HG03457 (cell line): ENCODE measurements around the gene VTA1.
"Not testable (repeated sequence)": the region's sequence is repeated elsewhere in the genome, so short reads cannot be mapped to it uniquely, and the experiment has no call there.

Source experiments
- ATAC-seq: cut with Tn5 transposase; IDR thresholded peaks from one replicate; pipeline ENCODE4 v1.9.1; 2021; ENCODE audit warnings: moderate number of reproducible peaks; ENCODE audit not compliant: unreplicated experiment

VTA1 gene, protein sequence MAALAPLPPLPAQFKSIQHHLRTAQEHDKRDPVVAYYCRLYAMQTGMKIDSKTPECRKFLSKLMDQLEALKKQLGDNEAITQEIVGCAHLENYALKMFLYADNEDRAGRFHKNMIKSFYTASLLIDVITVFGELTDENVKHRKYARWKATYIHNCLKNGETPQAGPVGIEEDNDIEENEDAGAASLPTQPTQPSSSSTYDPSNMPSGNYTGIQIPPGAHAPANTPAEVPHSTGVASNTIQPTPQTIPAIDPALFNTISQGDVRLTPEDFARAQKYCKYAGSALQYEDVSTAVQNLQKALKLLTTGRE

DNA sequence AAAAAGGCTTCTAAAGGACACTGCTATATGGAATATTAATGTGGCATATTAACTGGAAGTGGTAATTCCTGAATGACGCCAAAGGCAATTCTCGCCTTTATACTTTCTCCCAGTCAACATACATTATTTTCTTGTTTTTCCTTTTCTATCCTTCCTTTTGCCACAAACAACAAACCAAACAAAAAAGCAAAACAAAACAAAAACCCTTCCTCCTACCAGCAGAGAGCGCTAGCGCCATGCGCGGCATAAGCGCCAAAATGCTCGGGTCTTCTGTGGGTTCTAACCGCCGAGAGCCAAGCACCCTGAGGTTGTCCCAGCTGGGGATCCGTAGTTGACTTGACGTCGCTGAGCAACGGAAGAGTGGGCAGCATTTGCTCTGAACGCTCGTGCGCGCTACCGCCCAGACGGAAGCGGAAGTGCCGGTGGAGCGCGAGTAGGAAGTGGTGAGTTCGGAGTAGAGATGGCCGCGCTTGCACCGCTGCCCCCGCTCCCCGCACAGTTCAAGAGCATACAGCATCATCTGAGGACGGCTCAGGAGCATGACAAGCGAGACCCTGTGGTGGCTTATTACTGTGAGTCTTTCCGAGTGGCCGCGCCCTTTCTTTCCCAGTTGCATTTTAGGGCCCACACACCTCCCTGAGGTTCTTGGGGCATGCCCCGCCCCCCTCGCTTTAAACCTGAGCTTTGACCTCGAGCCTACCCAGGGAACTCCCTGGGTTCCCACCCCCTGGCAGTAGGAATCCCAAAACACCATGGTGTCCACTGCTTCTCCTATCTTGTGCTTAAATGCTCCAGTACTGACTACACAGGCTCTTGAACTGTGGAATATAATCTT lies at the start of gene VTA1, which contains the start of gene NMBR:
TSS of gene VTA1 (plus strand) at position 436 of the 835 bp plus-strand sequence. CDS start at position 461, 25 bp downstream.
TSS of gene NMBR (minus strand) at position 295 of the 835 bp plus-strand sequence. CDS start 58,464 bp downstream, outside the sequence.
- peak; percentile 99 for ATAC-seq

DNA sequence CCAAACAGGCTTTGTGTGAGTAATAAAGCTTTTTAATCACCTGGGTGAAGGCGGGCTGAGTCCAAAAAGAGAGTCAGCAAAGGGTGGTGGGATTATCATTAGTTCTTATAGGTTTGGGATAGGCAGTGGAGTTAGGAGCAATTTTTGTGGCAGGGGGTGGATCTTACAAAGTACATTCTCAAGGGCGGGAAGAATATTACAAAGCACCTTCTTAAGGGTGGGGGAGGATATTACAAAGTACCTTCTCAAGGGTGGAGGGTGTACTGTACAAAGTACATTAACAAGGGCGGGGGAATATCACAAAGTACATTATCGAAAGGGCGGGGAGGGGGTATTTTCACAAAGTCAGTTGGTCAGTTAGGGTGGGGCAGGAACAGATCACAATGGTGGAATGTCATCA lies 42.2 kb upstream of the VTA1 start:
- ATAC-seq = not testable (repeated sequence)

DNA sequence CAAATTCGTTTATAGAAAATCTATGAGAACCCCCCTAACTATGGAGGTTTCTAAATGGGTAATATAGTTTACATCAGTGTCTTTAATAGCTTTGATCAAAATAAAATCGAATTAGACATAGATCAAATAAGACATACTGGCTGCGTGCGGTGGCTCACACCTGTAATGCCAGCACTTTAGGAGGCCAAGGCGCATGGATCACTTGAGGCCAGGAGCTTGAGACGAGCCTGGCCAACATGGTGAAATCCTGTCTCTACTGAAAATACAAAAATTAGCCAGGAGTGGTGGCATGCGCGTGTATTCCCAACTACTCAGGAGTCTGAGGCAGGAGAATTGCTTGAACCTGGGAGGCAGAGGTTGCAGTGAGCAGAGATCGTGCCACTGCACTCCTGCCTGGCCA lies 36.2 kb upstream of the VTA1 start:
- not testable (repeated sequence) for ATAC-seq

DNA sequence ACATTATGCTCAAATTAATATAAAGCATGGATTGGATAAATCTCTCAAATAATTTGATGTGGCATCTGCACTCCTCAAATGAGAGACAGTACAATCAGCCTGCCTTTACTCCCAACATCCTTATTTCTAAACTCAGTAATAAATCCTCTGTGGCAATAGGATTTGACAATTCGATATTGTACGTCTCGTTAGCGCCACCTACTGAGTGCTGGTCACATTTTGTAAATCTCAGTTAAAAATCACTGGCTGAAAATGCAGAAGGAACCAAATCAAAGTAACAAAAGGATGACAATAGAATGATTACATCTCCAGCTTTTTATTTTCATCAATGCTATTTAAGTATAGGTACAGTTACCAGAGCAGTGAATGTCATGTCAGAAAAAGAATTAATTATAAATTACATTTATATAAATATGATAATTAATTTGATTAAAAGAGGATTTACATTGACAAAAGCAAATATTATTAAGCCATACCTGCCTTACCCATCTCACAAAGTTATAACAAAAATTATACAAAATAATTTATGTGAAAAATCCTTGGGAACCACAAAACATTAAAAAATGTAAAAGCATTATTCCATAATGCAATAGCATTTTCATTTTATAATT lies 34.5 kb upstream of the VTA1 start:
- ATAC-seq = no peak

DNA sequence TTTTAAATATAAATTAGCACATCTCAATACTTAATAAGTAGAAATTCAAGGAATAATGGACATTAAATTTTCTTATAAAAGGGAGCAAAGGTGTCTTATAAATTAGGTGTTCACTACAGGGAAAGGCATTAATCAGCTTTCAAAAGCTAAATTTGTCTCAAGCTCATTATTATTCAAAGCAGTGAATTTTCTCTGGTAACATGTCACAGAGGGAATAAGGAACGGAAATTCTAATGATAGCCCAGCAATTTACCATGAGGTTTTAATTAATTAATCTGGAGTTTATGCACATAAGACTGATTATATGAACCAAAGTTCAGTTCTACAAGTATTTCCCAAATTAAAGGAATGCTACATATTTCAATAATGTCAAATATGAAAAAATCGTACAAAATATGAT lies 29.7 kb upstream of the VTA1 start:
- ATAC-seq = no peak

DNA sequence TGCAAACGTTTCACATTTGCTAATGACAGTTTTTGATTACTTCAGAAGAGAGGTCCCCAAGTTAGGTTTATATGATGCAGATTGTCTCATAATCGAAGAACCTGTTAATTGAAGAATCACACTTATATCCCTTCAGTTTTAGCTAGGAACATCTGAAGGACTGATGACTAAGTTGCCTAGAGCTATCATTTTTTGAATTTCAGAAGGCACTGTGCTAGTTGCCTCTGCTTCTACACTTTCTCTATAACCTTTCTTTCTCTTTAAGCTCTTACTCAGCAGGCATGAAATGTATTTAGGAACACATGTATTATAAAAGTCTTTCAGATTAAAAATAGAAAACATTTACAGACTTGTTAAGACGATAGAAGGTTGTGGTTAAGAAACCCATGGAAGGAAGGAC lies 28.7 kb upstream of the VTA1 start:
- ATAC-seq = no peak

DNA sequence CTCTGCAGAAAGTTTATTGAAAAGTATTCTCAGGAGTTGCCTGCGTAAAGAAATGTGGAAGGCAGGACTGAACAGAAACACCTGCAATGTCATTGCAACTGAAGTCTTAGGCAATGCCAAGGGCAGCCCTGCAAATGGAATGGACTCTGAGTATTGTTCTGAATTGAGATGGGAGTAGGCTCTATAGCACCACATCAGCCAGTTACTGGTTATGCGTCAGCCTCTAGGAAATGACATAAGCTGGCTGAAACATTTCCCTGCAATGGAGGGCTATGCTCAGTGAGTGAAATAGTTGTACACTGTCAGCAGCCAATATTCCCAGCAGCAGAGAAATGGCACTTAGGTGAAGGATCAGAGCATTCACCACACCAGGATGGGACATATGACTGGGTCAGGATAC lies 28.1 kb upstream of the VTA1 start:
- ATAC-seq = no peak

DNA sequence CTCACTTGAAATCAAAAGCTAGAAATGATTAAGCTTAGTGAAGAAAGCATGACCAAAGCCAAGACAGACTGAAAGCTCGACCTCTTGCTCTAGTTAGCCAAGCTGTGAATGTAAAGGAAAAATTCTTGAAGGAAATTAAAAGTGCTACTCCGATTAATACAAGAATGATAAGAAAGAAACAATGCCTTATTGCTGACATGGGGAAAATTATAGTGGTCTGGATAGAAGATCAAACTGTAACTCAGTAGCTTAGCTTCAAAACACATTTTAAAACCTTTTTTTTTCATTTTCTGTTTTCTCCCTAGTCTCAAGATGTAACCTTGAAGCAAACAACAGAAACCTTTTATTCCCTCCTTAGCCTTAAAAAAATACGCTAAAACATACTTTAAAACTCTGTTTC lies 25.7 kb upstream of the VTA1 start:
- no peak for ATAC-seq

DNA sequence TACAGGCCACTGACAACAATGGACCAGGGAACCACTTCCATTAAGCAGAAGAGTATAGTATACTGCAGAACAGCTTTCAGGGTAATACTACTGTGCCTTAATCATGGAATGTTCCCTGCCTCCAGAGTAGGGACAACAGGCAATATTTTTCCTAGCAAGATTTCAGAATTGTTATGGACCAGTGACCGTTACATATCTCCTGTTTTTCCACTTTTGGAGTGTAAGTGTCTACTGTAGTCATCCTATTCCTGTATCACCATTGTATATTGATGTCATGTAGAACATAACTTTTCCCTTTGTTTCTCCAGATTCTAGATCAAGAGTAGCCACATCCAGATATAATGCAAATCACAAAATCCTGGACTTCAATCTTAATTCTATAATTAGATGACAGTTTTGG lies 16.2 kb upstream of the VTA1 start:
- no peak for ATAC-seq

DNA sequence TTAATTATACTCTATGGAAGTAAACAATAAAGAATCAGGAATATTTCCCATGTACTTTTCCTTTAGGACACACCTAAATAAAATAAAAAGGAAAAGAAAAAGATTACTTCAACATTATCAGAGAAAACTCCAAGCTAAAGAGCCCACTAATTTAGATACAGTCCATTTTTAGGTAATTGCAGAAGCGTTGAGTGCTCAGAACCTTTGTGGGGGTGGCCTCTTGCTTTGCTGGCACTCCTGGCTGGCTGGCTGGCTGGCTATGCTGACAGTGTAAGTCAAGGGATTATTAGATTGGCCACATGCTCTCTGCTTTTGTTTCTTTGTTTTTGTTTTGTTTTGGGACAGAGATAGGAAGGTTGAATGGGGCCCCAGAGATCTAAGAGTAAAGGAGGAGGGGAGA lies 14.4 kb upstream of the VTA1 start, which contains the start of gene GJE1:
TSS of gene GJE1 (plus strand) at position 301 of the 400 bp plus-strand sequence. CDS start 234 bp downstream, outside the sequence.
- ATAC-seq = no peak

DNA sequence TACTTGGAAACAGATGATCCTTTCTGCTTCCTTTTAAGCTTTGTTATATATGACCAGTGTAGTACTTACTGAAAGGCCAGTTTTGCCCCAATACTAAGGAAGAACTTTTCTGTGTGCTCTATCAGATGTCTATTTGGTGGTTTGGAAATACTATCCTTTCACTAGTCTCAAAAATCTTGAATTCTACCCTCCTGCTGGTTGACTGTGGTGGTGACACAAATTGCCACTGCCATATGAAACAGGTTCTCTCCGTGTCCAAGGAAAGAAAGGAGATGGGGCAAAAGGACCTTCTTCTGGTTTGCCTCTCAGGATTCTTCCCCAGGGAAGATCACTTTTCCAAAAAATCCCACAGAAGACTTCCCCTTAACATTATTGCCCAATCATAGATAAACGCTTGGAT lies 8.2 kb upstream of the VTA1 start:
- no peak for ATAC-seq

DNA sequence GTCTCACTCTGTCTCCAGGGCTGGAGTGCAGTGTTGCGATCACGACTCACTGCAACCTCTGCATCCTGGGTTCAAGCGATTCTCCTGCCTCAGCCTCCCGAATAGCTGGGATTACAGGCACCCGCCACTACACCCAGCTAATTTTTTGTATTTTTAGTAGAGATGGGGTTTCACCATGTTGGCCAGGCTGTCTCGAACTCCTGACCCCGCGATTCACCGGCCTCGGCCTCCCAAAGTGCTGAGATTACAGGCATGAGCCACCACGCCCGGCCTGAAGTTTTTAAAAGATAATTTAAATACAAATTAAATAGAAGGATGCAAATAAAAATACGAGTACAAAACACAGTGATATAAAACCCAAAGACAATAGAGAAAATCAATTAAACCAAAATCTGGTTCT lies 5.5 kb upstream of the VTA1 start:
- not testable (repeated sequence) for ATAC-seq

DNA sequence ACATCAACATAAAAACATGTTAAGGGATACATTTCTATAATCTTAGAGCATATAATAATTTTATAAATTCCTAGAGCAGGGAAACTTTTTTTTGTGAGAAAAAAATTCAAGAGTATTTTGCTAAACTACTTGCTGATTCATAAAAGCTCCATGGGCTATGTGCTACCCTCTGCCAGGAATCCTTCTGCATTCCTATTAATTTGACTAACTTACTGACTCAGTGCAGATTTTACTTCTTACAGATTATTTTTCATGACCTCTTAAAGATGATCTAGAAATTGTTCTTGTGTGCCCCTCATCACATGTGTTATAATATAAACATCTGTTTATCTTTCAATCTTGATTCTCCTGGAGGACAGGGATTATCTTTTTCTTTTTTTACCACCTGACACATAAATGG lies 5.7 kb downstream of the VTA1 start:
- no peak for ATAC-seq

DNA sequence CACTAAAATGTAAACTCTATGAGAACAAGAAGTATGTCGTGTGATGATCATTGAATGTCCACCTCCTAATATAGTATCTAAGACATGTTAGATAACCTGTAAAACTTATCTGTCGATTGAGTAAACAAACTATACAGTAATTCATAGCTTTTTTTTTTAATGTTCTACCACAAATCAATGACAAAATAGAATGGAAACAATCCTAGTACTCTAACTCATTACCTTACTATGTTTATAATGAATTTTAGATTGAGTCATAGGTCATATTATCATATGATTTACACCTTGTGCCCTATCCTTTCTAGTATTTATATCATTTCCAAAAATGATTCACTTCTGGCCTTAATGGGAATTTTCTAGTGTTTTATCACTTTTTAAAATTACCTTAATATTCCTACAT lies 6.1 kb downstream of the VTA1 start:
- no peak for ATAC-seq

DNA sequence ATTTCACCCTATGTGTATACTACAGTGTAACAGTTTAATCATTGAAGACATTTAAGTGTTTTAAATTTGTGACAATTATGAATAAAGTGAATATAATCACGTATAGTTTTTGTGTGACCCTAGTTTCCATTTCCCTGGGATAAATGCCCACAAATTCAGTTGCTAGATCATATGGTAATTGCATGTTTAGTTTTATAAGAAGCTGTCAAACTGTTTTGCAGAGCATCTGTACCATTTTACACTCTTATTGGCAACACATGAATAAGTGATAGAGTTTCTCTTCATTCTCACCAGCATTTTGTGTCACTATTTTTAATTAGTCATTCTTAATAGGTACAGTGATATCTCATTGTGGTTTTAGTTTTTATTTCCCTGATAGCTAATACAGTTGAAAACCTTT lies 7.3 kb downstream of the VTA1 start:
- no peak for ATAC-seq

DNA sequence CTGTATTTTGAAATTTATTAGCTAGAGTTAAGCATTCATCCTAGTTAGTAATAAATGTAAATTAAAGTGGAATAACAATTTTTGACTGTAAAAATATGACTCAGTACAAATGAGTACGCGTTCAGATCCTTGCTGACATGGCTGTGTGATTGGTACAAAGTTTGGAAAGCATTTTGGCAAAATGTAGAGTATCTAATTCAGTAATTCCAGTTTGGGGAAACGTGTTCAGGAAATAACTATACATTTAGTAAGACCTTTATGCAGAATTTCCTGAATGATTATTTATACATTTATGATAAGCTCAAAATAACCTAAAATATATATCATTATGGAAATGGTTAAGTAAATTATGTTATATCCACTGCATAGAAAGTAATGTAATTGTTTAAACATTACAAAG lies 8.0 kb downstream of the VTA1 start:
- no peak for ATAC-seq

DNA sequence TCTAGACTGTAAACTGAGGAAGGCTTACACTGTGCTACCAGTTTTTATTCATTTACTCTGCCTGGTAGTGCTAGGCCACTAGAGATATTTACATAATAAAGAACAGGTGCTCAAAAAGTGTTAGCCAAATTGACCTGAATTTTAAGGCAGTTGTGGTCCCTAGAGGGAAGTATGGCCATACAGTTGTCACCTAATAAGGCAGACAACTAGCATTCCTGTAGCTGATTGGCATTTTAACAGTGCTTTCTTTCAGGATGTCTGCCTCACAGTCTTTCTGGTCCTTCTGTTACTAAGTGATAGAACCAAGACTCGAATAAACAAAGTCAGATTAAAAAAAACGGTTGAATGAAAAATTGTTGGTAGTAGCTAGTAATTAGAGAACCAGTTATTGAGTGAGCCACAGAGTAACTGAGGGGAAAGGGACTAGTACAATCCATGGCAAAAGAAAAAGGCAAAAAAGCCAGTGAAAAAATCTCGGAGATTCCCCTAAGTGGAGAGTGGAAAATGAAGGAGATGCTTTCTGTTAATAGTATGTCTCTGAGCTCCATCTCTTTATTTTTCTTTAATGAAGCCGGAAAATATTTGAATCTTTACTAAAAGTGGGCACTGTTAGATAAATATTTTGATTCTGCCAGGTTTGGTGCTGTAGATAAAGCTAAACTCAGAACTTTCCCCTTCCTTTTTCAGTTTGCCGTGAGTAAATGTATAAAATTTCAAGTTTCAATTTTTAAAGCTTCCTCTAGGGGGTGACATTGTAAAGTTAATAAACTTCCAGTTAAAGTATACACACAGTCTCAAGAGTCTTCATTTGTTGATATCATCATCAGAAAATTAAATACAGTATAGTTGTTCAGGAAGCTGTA lies 9.1 kb downstream of the VTA1 start:
- no peak for ATAC-seq

DNA sequence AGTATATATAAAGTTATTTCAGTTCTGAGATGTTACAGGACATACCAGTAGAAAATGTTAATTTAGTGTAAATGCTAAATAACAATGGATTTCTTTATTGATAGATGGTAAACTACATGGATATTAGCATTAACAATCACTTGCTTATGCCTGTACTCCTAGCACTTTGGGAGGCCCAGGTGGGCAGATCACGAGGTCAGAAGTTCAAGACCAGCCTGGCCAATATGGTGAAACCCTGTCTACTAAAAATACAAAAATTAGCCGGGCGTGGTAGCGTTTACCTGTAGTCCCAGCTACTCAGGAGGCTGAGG lies 9.7 kb downstream of the VTA1 start:
- ATAC-seq = not testable (repeated sequence)

DNA sequence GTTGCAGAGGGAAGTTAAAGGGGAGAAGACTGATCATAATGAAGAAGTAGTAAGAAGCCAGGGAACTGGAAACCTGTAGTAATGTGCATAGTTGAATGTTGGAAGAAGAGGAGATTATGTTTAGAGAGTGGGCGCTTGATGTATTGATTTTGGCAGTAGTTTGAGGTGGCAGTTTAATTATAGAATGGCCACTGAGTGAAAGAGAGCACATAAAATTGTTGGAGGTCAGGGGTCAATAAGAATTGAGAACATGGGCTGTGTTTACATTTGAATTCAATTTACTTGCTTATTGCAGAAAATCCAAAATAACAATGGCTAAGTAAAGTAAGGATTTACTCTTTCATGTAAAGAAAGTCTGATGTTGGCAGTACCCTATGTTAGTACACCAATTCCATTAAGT lies 15.7 kb downstream of the VTA1 start:
- no peak for ATAC-seq

DNA sequence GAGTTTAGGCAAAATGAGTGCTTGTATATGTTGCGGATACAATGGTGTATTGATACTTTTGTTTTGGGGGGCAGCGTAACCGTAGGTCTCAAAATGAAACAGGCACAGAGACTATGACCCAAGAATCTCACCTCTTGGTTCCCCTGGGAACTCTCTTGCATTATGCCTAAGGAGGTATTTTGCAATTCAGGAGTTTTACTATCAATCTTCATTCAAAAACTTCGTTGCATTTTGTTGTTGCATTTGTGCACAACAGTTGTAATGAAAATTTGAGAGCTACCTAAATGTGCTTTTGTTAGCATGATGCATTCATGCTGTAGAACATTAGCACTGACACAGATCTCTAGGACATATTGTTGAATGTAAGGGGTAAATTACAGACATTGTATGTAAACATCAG lies 18.2 kb downstream of the VTA1 start:
- no peak for ATAC-seq

DNA sequence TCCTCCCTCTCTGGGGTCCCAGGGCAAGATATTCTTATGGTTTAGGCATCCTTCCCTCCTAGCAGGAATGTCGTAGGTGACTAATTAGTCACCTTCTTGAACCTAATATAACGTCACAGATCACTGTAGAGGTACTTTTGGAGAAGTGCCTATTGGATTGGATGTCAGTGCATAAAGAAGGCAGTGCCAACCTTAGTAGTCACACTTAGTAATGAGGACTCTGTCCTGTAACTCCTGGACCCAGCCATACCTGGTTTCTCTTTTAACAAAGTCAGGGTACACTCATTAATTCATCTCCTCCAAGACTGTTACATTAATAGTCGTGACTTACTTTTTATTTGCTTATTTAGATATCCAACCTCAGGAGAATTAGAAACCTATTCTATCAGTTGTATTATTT lies 20.0 kb downstream of the VTA1 start:
- no peak for ATAC-seq
